ENCODE data around the gene CFB.

Gene CFB

DNA sequence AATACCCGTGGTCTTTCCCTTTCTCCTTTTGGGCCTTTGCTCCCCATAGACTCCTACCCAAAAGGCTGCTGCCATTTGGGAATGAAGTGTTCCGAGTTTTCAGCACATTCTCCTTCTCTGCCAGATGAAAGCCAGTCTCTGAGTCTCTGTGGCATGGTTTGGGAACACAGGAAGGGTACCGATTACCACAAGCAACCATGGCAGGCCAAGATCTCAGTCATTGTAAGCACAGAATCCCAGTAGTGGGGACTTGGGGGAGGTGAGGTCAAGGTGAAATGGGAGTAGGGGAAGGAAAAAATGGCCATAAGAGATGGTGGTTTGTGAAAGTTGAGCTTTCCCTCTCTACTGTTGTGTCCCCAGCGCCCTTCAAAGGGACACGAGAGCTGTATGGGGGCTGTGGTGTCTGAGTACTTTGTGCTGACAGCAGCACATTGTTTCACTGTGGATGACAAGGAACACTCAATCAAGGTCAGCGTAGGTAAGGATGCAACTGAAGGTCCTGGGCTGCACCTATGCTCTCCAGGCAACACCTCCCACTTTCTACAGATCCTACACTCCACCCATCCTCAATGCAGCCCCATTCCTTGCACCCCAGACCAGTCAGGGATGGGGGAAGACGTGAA is 4.1 kb downstream of the CFB start:
- DNase-seq, result no peak

DNA sequence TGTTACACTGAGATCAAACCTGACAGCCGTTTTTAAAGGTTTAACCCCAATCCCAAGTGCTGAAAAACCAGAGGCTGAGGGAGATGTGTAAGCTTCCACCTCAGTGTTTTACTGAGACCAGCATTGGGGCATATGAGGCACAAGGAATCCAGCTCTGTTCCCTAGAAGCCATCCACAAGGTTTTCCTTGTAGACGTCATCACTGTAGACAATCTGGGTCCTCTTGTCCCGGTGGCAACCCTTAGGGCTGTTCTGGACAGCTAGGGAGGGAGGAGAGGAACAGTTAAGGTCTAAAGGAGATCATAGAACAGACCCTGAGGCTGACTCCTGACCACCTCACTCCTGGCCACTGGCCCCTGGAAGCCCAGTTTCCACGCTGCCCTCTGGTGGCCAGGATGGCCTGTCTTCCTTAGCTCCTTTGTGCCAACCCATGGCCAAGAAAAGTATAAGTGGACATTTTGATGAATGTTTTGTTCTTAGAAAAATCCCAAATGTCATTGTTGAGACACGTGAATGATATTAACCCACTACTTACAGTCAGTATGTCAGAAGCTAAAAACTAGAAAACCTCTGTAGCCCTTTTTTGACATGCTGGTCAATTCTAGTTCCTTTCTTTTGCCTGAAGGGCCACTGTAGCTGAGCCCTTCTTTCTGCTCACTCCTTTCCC is 6.4 kb downstream of the CFB start:
- peak in 1 of 5 experiments; percentile 23 for DNase-seq

DNA sequence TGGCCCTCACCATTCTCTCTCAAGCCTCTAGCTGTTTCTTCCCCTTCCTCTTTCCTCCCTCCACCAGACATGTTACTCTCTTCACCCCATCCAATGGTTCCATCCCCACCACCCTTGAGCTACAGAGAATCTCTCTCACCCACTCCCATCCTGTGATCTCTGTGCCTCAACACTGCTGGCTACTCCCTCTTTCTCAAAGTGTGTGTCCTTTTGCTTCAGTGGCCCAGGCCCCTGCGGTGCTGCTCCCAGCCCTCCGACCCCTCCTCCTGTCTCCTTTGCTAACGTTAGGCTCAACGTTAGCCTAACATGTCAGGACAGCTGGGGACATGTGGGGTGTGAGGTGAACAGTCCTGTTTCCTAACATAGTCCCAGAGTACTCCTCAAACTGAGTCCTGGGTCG is 7.0 kb downstream of the CFB start:
- no peak for DNase-seq

DNA sequence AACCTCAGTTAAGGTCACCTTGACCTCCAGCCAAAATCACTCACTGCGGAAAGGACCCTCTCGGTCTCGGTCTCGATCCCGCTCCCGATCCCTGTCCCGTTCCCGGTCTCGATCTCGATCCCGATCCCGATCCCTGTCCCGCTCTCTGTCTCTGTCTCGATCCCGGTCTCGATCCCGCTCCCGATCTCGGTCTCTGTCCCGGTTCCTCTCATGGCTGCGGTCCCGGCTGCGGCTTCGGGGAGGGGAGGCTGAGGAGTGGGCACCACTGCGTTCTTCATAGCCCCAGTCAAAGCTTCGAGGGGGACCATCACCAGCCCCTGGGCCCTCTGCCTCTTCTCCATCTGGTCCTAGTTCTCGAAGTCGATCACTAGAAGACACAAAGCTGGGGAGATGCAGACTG is 8.6 kb downstream of the CFB start:
- DNase-seq, result no peak

GRCh38 chr6:31956796-31957195 is 10.9 kb downstream of the CFB start:
- DNase-seq, result no peak

- no peak for DNase-seq
Observed at GRCh38 chr6:31958412-31958740, 12.5 kb downstream of the CFB start.

- DNase-seq, result peak; percentile 93 to 99 (median 98)
Observed at GRCh38 chr6:31958741-31959739, 13.1 kb downstream of the CFB start, which contains the start of the genes NELFE and SKIC2. Gene NELFE (minus strand): TSS chr6:31958971. CDS start chr6:31958446, 525 bp downstream. Gene SKIC2 (plus strand): TSS chr6:31959175. CDS start chr6:31959193, 18 bp downstream.

GRCh38 chr6:31961616-31962015 is 15.7 kb downstream of the CFB start:
- DNase-seq, result no peak

DNA sequence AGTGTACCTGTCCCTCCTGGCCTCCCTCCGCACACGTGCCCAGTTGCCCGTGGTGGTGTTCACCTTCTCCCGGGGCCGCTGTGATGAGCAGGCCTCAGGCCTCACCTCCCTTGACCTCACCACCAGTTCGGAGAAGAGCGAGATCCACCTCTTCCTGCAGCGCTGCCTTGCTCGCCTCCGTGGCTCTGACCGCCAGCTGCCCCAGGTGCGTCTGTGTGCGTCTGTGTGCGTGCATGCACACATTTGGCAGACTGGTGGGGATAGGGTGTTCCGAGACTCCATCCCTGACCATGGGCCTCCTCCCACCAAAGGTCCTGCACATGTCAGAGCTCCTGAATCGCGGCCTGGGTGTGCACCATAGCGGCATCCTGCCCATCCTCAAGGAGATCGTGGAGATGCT is 18.0 kb downstream of the CFB start:
- no peak for DNase-seq

DNA sequence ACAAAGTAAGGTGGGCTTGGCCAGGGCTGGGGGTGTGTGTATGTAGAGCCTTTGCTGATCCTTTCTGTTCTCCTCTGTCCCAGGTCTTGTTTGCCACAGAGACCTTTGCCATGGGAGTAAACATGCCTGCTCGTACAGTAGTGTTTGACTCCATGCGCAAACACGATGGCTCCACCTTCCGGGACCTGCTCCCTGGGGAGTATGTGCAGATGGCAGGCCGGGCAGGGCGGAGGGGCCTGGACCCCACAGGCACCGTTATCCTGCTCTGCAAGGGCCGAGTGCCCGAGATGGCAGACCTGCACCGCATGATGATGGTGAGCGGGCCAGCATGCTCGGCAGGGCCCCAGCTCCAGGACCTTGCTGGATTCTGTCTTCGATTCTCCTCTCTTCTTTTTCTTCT is 19.8 kb downstream of the CFB start:
- DNase-seq, result no peak

DNA sequence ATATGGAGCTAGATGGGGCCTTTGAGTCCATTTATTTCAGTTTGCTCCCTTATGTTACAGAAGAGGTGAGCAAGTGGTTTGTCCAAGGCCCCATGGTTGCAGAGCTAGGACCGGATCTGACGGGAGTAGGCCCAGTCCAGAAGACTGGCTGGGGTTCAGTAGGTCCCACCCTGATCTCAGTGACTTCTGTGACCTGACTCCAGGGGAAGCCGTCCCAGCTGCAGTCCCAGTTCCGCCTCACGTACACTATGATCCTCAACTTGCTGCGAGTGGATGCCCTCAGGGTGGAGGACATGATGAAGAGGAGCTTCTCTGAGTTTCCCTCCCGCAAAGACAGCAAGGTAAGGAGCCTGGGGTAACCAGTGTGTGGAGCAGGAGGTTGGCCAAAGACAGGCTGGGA is 20.6 kb downstream of the CFB start:
- DNase-seq, result no peak

- DNase-seq, result no peak
Observed at GRCh38 chr6:31966997-31967925, 21.4 kb downstream of the CFB start.

DNA sequence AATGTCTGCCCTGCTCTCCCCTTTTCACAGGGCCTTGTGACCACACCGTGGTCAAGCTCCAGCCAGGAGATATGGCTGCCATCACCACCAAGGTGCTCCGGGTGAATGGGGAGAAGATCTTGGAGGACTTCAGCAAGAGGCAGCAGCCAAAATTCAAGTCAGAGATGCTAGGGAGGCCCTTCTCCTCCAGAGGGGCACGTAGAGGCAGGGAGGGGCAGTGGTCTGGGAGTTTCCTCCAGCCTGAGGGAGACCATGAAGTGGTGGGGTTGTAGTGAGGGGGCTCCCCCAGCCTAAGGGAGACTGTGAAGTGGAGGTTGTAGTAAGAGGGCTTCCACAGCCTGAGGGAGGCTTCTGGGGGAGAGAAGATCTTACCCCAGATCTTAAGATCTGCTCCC is 22.0 kb downstream of the CFB start:
- DNase-seq, result no peak

- no peak for DNase-seq
Observed at GRCh38 chr6:31968326-31968725, 22.4 kb downstream of the CFB start.

DNA sequence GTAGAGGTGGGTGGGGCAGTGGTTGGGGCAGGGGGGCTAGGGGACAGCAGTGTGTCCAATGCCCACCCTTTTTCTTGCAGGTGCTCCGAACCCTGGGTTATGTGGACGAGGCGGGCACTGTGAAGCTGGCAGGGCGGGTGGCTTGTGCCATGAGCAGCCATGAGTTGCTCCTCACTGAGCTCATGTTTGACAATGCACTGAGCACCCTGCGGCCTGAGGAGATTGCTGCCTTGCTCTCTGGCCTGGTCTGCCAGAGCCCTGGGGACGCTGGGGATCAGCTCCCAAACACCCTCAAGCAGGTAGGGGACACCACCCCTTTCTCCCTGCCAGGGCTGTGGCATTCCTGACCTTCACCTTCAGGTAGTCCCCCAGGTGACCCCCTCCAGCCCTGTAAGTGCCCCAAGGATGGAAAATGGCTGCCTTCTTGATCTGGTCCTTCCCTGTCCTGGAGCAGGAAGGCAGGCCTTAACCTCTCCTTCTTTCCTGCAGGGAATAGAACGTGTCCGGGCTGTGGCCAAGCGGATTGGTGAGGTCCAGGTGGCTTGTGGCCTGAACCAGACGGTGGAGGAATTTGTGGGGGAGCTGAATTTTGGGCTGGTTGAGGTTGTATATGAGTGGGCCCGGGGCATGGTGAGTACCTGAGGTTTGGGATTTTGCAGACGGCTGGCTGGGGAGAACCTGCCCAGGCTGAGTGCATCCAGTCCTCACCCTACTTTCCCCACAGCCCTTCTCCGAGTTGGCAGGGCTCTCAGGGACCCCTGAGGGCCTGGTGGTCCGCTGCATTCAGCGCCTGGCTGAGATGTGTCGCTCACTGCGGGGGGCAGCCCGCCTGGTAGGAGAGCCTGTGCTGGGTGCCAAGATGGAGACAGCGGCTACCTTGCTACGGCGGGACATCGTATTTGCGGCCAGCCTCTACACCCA is 23.2 kb downstream of the CFB start:
- no peak for DNase-seq

- no peak for DNase-seq
Observed at GRCh38 chr6:31969712-31970603, 24.1 kb downstream of the CFB start.

GRCh38 chr6:31970604-31971271 is 24.8 kb downstream of the CFB start:
- DNase-seq, result no peak

DNA sequence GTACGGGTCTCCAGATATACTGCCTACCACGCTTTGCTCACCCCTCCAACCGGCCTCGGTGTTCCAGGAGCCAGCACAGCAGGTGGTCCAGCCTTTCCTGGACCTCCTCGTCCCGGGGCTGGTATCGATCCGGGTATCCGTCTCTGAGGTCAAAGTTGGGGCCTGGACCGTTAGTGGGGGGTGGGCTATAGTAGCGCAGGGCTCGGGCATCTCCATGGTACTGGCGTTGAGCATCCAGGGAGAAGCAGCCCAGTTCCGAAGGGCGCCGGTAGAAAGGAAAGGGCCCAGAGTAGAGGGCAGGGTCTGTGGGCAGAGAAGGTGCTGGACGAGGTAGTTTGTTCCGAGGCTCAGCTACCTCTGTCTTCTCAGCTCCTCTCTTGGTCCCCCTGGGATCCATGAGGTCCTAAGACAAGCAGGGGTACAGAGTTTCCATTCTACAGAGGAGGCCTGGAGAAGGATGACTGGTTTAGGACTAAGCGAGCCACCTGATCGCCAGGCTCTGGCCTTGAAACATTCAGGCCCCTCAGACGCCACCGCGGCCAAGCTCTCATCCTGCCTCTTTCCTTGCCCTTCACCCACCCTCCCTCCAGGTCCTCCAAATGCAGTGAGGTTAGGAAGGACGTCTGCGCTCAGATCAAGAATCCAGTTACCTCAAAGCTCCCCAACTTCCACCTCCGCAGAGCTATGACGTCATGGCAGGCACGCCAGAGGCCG is 25.5 kb downstream of the CFB start:
- DNase-seq, result no peak
